Upper lobe of left lung (tissue), 4 donors: ENCODE measurements around the gene CCNK.

Experiments
- CTCF ChIP-seq, 6 experiments: fragments of 450-650 bp in 4 of 6; fragments of 200-600 bp in 2 of 6; sonication (generic) in 2 of 6; IDR thresholded peaks; one replicate each; pipeline ENCODE4 v1.5.1; 2016 to 2019; ENCODE audit warnings: antibody characterized with exemption in 6 of 6
- POLR2A ChIP-seq, 4 donors: fragments of 450-650 bp; IDR thresholded peaks; one replicate each; pipeline ENCODE4 v1.5.1; 2016 to 2017; ENCODE audit warnings: antibody characterized with exemption in 4 of 4, mild to moderate bottlenecking in 2 of 4
- POLR2AphosphoS5 ChIP-seq, 2 donors: sonication (generic); formaldehyde crosslinking; IDR thresholded peaks; one replicate each; pipeline ENCODE4 v1.5.1; 2017; ENCODE audit warnings: antibody characterized with exemption in 2 of 2

GRCh38 chr14:99513183-99513694 lies 32.0 kb downstream of the CCNK start:
- TF ChIP-seq CTCF (IDR thresholded peaks at IDR 0.05): no peak
- no peak for TF ChIP-seq POLR2AphosphoS5 (IDR thresholded peaks at IDR 0.05)
- no peak for TF ChIP-seq POLR2A (IDR thresholded peaks at IDR 0.05)
